Measurements from ENCODE around the gene TP73. TPM values are rescaled to one million over a fixed set of nuclear protein-coding genes. Genes with fewer than 3 reads are reported as not detected.

Gene TP73
- total RNA-seq, 1 donor from 2014 or later: 13.0 TPM

DNA sequence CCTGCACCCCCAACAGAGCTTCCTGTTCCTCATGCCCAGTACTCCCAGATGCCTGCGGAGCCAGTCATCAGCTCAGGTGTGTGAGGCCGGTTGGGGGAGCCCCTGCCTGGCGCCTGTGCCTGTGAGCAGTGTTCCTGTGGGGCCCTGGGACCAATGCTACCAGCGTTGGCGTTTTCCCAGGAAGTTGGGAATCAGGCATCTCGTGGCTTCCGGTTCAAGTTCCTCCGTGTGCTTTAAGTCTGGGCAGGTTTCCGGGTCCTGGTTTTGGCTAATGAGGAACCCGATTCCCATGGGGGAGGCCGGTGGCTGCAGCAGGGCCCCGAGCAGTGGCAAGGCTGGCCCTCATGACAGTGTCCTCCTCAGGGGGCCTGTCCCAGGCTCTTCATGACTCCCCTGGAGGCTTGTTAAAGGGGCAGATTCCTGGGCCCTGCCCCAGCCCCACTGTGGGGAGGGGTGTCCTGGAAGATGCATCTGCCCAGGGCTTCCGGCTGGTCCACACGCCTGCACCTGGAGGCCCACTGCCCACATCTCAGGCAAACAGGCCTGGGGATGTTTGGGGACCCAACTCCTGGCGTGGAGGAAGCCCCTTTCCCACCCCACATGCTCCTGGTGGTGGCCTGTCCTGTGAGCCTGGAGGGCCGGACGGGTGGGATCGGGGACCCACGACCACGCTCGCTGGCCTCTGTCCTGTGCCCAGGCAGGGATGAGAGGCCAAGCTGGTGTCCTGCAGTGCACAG lies 26.2 kb downstream of the TP73 start:
- Mint-ChIP-seq H3K9me3 (ENCODE audit: unreplicated experiment) (peaks cover 17% of the 10 kb centered on the region), H3K27ac (ENCODE audit: unreplicated experiment) (no peak overlapping the region), H3K4me1 (ENCODE audit: low read depth, unreplicated experiment) (peaks cover 8% of the 10 kb centered on the region), H3K4me3 (ENCODE audit: unreplicated experiment) (no peak overlapping the region), H3K27me3 (ENCODE audit: unreplicated experiment) (peaks cover 13% of the 10 kb centered on the region), H3K36me3 (ENCODE audit: unreplicated experiment) (peaks cover 5% of the 10 kb centered on the region)
- DNase-seq: peak; percentile 17
- TF ChIP-seq, protein P1, sequence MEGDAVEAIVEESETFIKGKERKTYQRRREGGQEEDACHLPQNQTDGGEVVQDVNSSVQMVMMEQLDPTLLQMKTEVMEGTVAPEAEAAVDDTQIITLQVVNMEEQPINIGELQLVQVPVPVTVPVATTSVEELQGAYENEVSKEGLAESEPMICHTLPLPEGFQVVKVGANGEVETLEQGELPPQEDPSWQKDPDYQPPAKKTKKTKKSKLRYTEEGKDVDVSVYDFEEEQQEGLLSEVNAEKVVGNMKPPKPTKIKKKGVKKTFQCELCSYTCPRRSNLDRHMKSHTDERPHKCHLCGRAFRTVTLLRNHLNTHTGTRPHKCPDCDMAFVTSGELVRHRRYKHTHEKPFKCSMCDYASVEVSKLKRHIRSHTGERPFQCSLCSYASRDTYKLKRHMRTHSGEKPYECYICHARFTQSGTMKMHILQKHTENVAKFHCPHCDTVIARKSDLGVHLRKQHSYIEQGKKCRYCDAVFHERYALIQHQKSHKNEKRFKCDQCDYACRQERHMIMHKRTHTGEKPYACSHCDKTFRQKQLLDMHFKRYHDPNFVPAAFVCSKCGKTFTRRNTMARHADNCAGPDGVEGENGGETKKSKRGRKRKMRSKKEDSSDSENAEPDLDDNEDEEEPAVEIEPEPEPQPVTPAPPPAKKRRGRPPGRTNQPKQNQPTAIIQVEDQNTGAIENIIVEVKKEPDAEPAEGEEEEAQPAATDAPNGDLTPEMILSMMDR (IDR thresholded peaks at IDR 0.05; ENCODE audit: partially characterized antibody, unreplicated experiment): no peak

DNA sequence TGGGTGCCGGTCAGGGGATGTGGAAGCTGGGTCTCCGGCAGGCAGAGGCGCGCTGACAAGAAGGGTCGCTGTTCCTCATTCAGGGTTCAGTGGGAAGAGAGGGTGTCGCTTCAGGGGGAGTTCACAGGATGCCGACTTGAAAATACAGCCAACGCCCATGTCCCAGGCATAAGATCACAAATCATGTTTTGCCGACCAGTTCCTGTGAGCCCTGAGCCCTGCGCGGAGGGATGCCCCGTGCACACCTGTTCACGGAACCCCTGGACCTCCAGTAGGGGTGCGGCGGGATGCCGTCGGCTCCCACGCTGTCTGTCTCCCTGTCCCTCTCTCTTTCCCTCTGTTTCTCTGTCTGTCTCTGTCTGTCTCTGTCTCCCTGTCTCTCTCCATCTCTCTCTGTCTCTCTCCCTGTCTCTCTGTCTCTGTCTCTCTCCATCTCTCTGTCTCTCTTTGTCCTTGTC lies 26.8 kb downstream of the TP73 start:
- peaks cover 16% of the 10 kb centered on the region for H3K9me3 Mint-ChIP-seq (ENCODE audit: unreplicated experiment)
- H3K27ac Mint-ChIP-seq (ENCODE audit: unreplicated experiment): peak overlapping the region; percentile 55
- no peak for DNase-seq
- peaks cover 6% of the 10 kb centered on the region for H3K4me1 Mint-ChIP-seq (ENCODE audit: low read depth, unreplicated experiment)
- peaks cover 5% of the 10 kb centered on the region for H3K36me3 Mint-ChIP-seq (ENCODE audit: unreplicated experiment)
- peaks cover 11% of the 10 kb centered on the region for H3K27me3 Mint-ChIP-seq (ENCODE audit: unreplicated experiment)
- H3K4me3 Mint-ChIP-seq (ENCODE audit: unreplicated experiment): no peak overlapping the region
- TF ChIP-seq, protein P1 (IDR thresholded peaks at IDR 0.05; ENCODE audit: partially characterized antibody, unreplicated experiment): no peak

DNA sequence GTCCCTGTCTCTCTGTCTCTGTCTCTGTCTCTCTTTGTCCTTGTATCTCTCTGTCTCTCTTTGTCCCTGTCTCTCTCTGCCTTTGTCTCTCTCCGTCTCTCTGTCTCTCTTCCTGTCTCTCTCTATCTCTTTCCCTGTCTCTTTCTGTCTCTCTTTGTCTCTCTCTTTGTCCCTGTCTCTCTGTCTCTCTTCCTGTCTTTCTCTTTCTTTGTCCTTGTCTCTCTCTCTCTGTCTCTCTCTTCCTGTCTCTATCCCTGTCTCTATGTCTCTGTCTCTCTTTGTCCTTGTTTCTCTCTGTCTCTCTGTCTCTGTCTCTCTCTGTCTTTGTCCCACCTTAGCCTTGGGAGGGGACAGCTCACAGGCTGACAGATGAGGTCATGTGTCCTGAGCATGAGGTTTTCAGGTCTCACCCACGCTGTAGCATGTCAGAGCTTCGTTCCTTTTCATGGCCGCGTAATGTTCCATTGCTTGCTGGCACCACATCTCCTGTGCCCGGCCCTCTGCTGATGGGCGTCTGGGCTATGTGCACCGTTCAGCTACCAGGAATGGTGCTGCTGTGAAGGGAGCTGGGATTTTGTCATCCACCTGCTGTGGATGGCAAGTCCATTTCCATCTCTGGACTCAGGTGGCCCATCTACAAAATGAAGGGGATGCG lies 27.6 kb downstream of the TP73 start:
- H3K27ac Mint-ChIP-seq (ENCODE audit: unreplicated experiment): peak overlapping the region; percentile 55
- DNase-seq: peak; percentile 7

DNA sequence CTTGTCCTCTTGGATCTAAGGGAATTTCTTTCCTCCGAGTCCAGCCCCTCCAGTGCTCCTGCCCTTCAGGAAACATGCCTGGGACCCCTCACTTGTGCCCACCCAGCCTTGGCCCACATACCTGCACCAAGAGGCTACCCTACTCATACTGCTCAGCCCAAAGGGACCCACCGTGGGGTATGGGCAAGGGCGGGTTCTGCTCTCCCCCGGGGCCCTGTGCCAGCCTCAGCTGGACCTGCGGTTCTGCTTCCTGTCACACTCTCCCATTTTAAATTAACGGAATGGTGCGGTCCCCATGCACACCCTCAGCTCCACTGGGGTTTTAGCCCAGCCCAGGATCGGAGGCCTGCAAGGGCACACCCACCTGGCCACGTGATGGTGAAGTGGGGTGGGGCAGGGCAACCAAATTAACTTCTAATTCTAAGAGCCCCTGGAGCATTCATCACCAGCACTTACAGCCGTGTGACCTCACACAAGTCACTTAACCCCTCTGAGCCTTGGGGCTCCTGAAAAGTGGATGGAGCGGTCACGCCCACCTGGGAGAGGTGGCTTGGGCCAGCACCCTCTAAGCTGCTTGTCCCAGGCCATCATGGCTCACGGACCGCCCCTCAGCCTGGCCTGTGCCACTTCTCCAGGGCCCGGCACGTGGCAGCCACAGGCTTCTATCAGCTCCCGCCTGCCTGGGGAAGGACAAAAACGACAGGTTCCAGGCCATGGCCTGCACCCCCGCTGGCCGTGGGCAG lies 28.3 kb downstream of the TP73 start:
- TF ChIP-seq, protein P1 (IDR thresholded peaks at IDR 0.05; ENCODE audit: partially characterized antibody, unreplicated experiment): no peak
- peaks cover 5% of the 10 kb centered on the region for H3K36me3 Mint-ChIP-seq (ENCODE audit: unreplicated experiment)
- no peak overlapping the region for H3K4me3 Mint-ChIP-seq (ENCODE audit: unreplicated experiment)
- DNase-seq: peak; percentile 28
- peaks cover 11% of the 10 kb centered on the region for H3K27me3 Mint-ChIP-seq (ENCODE audit: unreplicated experiment)
- H3K9me3 Mint-ChIP-seq (ENCODE audit: unreplicated experiment): peaks cover 16% of the 10 kb centered on the region
- peaks cover 6% of the 10 kb centered on the region for H3K4me1 Mint-ChIP-seq (ENCODE audit: low read depth, unreplicated experiment)
- no peak overlapping the region for H3K27ac Mint-ChIP-seq (ENCODE audit: unreplicated experiment)

More for the DNA sequence above, 27.6 kb downstream of the TP73 start:
- Mint-ChIP-seq H3K9me3 (ENCODE audit: unreplicated experiment) (peaks cover 16% of the 10 kb centered on the region), H3K4me1 (ENCODE audit: low read depth, unreplicated experiment) (peaks cover 6% of the 10 kb centered on the region), H3K27me3 (ENCODE audit: unreplicated experiment) (peaks cover 11% of the 10 kb centered on the region), H3K4me3 (ENCODE audit: unreplicated experiment) (no peak overlapping the region), H3K36me3 (ENCODE audit: unreplicated experiment) (peaks cover 5% of the 10 kb centered on the region)
- TF ChIP-seq, protein P1 (IDR thresholded peaks at IDR 0.05; ENCODE audit: partially characterized antibody, unreplicated experiment): no peak

Data from glutamatergic neuron (in vitro differentiated cells).